CD8-positive, alpha-beta memory T cell (primary cell): ENCODE measurements around the gene MYT1. TPM values are rescaled to one million over a fixed set of nuclear protein-coding genes. Genes with fewer than 3 reads are reported as not detected.
A peak's percentile ranks its signal among the peaks of the same experiment; 100 is the strongest.
"Not testable (repeated sequence)": the region's sequence is repeated elsewhere in the genome, so short reads cannot be mapped to it uniquely, and the experiment has no call there.

Experiments used
- CTCF ChIA-PET: fragments of 350-600 bp; sonication (Branson Sonifier 250); formaldehyde crosslinking; loops from one replicate; lab custom pipeline; 2021; ENCODE audit warnings: antibody characterized with exemption; lab: Charles Lee
- POLR2A ChIA-PET: fragments of 350-600 bp; sonication (Branson Sonifier 250); formaldehyde crosslinking; loops from one replicate; lab custom pipeline; 2021; ENCODE audit warnings: antibody characterized with exemption; lab: Charles Lee
- DNase-seq, 5 donors: peaks; one replicate each; pipeline versions ENCODE4 v3.0.0 to v3.0.0-alpha.2; 2020 to 2022; ENCODE audit warnings: mixed read lengths in 1 of 5
- H3K27ac ChIP-seq: one replicate; pipeline ENCODE4 v1.7.0; 2013; ENCODE audit warnings: low read depth, mild to moderate bottlenecking, low read length, moderate library complexity
- H3K27me3 ChIP-seq: 2 replicates; pipeline ENCODE4 v1.7.0; 2013; ENCODE audit warnings: low read length, mild to moderate bottlenecking; ENCODE audit not compliant: insufficient read depth, poor library complexity, severe bottlenecking
- H3K36me3 ChIP-seq: 2 replicates; pipeline ENCODE4 v1.7.0; 2013; ENCODE audit warnings: mild to moderate bottlenecking, low read length, moderate library complexity; ENCODE audit not compliant: insufficient read depth
- H3K4me1 ChIP-seq: 2 replicates; pipeline ENCODE4 v1.7.0; 2013; ENCODE audit warnings: mild to moderate bottlenecking, low read length, moderate library complexity; ENCODE audit not compliant: insufficient read depth
- H3K4me3 ChIP-seq: 2 replicates; pipeline ENCODE4 v1.7.0; 2013; ENCODE audit warnings: mild to moderate bottlenecking, low read length
- H3K9me3 ChIP-seq: 2 replicates; pipeline ENCODE4 v1.7.0; 2013; ENCODE audit warnings: mild to moderate bottlenecking, low read length
- H3K27ac Mint-ChIP-seq, 8 donors: one replicate each; pipeline ENCODE4 v1.8.0; 2020 to 2021; ENCODE audit warnings: mixed read lengths in 8 of 8, mild to moderate bottlenecking in 6 of 8, inconsistent platforms in 3 of 8, moderate library complexity in 3 of 8
- H3K27me3 Mint-ChIP-seq, 2 donors: one replicate each; pipeline ENCODE4 v1.8.0; 2020 to 2021; ENCODE audit warnings: mixed read lengths in 2 of 2, mild to moderate bottlenecking in 1 of 2, moderate library complexity in 1 of 2
- H3K36me3 Mint-ChIP-seq, 3 donors: one replicate each; pipeline ENCODE4 v1.8.0; 2020 to 2021; ENCODE audit warnings: mixed read lengths in 3 of 3, inconsistent platforms in 1 of 3, mild to moderate bottlenecking in 1 of 3
- H3K4me1 Mint-ChIP-seq, 3 donors: one replicate each; pipeline ENCODE4 v1.8.0; 2020 to 2021; ENCODE audit warnings: mixed read lengths in 3 of 3, inconsistent platforms in 1 of 3, mild to moderate bottlenecking in 1 of 3
- H3K4me3 Mint-ChIP-seq, 7 donors: one replicate each; pipeline ENCODE4 v1.8.0; 2020 to 2021; ENCODE audit warnings: mixed read lengths in 7 of 7, mild to moderate bottlenecking in 6 of 7, moderate library complexity in 4 of 7, inconsistent platforms in 2 of 7
- H3K9me3 Mint-ChIP-seq, 5 donors: one replicate each; pipeline ENCODE4 v1.8.0; 2020 to 2022; ENCODE audit warnings: mixed read lengths in 5 of 5, mild to moderate bottlenecking in 3 of 5, moderate library complexity in 2 of 5, inconsistent platforms in 1 of 5
- polyA plus RNA-seq: library from polyadenylated mRNA; unstranded; fragments of 300-500 nt; fragmentation: Illumina TruSeq; gene quantifications from one replicate; pipeline ENCODE4 v1.2.3, GENCODE V29; 2021
- total RNA-seq, 2 experiments: library from RNA; stranded (reverse); gene quantifications; one replicate each; pipeline ENCODE4 v1.2.3, GENCODE V29; 2021

Gene MYT1
- total and polyA plus RNA-seq, 3 experiments from 2014 or later: 0.07 TPM; not detected in 2

DNA sequence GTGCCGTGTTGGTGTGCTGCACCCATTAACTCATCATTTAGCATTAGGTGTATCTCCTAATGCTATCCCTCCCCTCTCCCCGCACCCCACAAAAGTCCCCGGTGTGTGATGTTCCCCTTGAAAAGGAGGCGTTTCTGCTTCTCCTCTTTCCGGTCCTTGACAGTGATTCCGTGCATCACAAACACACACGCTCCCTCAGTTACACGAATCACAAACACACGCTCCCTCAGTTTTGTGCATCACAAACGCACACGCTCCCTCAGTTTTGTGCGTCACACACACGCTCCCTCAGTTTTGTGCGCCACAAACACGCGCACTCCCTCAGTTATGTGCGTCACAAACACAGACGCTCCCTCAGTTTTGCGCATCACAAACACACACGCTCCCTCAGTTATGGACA lies 29.5 kb upstream of the MYT1 start:
- CTCF ChIA-PET, H3K36me3 ChIP-seq, H3K4me3 Mint-ChIP-seq, H3K27ac ChIP-seq, H3K9me3 ChIP-seq, H3K27me3 Mint-ChIP-seq, H3K4me1 Mint-ChIP-seq, H3K4me1 ChIP-seq, H3K9me3 Mint-ChIP-seq, H3K4me3 ChIP-seq, POLR2A ChIA-PET, H3K27me3 ChIP-seq, H3K36me3 Mint-ChIP-seq, DNase-seq, H3K27ac Mint-ChIP-seq: not testable (repeated sequence)

DNA sequence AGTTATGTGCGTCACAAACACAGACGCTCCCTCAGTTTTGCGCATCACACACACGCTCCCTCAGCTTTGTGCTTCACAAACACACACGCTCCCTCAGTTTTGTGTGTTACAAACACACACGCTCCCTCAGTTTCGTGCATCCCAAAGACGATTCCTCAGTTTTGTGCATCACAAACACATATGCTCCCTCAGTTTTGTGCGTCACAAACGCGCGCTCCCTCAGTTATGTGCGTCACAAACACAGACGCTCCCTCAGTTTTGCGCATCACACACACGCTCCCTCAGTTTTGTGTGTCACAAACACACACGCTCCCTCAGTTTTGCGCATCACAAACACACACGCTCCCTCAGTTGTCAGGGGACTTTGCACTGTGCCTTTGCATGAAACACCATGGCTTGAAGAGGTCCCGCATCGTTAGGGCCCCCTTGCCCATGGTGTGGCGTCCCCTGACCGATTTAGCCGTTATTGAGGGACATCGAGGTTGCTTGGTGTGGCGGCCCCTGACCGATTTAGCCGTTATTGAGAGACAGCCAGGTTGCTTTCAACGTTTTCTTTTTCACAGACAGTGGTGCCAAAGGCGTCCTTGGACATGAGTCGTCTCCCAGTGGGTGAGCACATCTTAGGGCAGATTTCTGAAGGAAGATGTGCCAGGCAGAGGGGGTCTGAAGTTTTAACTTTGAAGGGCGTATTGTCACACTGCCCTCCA lies 28.1 kb upstream of the MYT1 start:
- ChIA-PET POLR2A (no interaction called here), CTCF (no interaction called here)
- DNase-seq: no peak
- H3K27me3 Mint-ChIP-seq: peaks cover 6% of the 10 kb centered on the region in 2 donors
- H3K27me3 ChIP-seq: no peaks in the 10 kb centered on the region
- no peak overlapping the region for H3K4me3 ChIP-seq
- no peaks in the 10 kb centered on the region for H3K36me3 ChIP-seq
- no peaks in the 10 kb centered on the region for H3K4me1 Mint-ChIP-seq
- no peaks in the 10 kb centered on the region for H3K36me3 Mint-ChIP-seq
- no peaks in the 10 kb centered on the region for H3K9me3 Mint-ChIP-seq
- no peaks in the 10 kb centered on the region for H3K4me1 ChIP-seq
- no peaks in the 10 kb centered on the region for H3K9me3 ChIP-seq
- H3K27ac Mint-ChIP-seq: no peak overlapping the region
- no peak overlapping the region for H3K4me3 Mint-ChIP-seq
- H3K27ac ChIP-seq: no peak overlapping the region

- H3K36me3 ChIP-seq: no peaks in the 10 kb centered on the region
- Mint-ChIP-seq H3K27ac (peak overlapping the region in 1 of 8 donors; percentile 41), H3K4me1 (no peaks in the 10 kb centered on the region), H3K9me3 (no peaks in the 10 kb centered on the region), H3K4me3 (no peak overlapping the region), H3K36me3 (no peaks in the 10 kb centered on the region), H3K27me3 (peaks cover 8 to 12% of the 10 kb centered on the region in 2 donors)
- H3K4me3 ChIP-seq: no peak overlapping the region
- CTCF ChIA-PET: no interaction called here
- H3K4me1 ChIP-seq: no peaks in the 10 kb centered on the region
- DNase-seq: no peak
- no peak overlapping the region for H3K27ac ChIP-seq
- H3K27me3 ChIP-seq: no peaks in the 10 kb centered on the region
- POLR2A ChIA-PET: no interaction called here
- H3K9me3 ChIP-seq: no peaks in the 10 kb centered on the region
Measured at GRCh38 chr20:64137598-64138031, 26.6 kb upstream of the MYT1 start.

DNA sequence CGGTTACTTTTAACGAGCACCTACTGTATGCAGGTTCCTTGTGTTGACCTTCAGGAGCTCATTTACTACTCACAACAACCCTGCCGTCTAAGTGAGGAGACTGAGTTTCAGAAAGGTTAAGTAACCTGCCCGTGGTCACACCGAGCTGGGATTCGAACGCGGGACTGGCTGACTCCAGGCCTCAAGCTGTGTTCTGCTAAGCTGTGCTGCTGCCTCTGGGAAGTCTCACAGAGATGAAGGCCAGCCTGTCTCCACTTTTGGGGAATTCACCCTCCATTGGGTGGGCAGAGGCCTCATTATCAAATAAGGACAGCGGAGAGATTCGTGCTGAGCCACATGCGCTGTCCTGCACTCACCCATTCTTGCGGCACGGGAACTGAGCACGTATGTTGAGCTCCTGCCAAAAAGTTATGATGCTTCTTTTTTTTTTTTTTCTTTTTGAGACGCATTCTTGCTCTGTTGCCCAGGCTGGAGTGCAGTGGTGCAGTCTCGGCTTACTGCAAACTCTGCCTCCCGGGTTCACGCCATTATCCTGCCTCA lies 25.9 kb upstream of the MYT1 start:
- DNase-seq: no peak
- H3K9me3 Mint-ChIP-seq: no peaks in the 10 kb centered on the region
- ChIA-PET CTCF (no interaction called here), POLR2A (no interaction called here)
- peaks cover 10 to 12% of the 10 kb centered on the region in 2 donors for H3K27me3 Mint-ChIP-seq
- no peaks in the 10 kb centered on the region for H3K36me3 ChIP-seq
- no peaks in the 10 kb centered on the region for H3K36me3 Mint-ChIP-seq
- no peaks in the 10 kb centered on the region for H3K9me3 ChIP-seq
- H3K4me1 Mint-ChIP-seq: no peaks in the 10 kb centered on the region
- no peak overlapping the region for H3K4me3 ChIP-seq
- no peak overlapping the region for H3K27ac Mint-ChIP-seq
- H3K27ac ChIP-seq: no peak overlapping the region
- no peak overlapping the region for H3K4me3 Mint-ChIP-seq
- H3K27me3 ChIP-seq: no peaks in the 10 kb centered on the region
- H3K4me1 ChIP-seq: no peaks in the 10 kb centered on the region

DNA sequence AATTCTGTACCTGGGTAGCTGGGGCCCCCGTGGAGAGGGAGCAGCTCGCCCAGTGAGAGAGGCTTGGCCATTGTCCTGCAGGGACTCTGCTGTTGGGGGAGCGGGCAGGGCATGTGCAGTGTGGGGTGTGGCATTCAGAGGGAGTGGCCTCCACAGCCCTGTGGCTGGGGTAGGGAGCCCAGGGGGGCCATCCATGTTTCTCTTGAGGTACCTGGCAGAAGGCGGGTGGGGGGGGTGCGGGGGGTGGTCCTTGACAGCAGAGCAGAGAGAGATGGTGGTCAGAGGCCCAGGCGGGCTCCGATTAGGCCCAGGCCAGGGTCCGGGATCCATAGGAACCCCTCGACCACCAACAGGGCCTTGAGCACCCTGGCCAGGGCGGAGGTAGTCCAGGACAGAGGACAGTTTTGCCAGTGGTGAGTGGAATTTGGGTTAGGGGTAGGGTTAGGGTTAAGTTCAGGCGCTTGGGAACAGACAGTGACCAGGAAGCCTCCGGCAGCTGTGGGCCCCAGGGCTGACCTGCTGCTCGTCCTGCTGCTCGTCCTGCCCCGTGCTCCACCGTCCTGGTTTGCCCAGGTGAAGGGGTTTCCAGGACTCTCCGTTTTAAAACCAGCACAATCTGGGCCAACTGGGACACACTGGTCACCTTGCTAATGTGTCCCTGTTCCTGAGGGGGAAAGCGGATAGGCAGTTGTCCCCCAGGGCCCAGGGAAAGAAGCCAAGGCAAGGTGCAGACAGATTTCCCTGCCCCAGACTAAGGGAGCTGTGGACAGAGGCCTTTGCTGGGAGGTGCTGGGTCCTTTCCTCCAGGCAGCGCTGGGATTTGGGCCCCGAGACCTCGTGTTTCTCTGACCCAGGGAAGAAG lies 24.8 kb upstream of the MYT1 start:
- CTCF ChIA-PET: no interaction called here
- Mint-ChIP-seq H3K27ac (no peak overlapping the region), H3K4me3 (no peak overlapping the region), H3K36me3 (no peaks in the 10 kb centered on the region), H3K4me1 (no peaks in the 10 kb centered on the region), H3K9me3 (peaks cover 0 to 4% (median 3%) of the 10 kb centered on the region in 5 donors), H3K27me3 (peaks cover 10 to 12% of the 10 kb centered on the region in 2 donors)
- H3K4me1 ChIP-seq: no peaks in the 10 kb centered on the region
- no peak overlapping the region for H3K27ac ChIP-seq
- H3K27me3 ChIP-seq: no peaks in the 10 kb centered on the region
- DNase-seq: no peak
- H3K4me3 ChIP-seq: no peak overlapping the region
- H3K36me3 ChIP-seq: no peaks in the 10 kb centered on the region
- H3K9me3 ChIP-seq: no peaks in the 10 kb centered on the region
- POLR2A ChIA-PET: interaction anchor here (0.6 kb wide), 1 partner anchor 122 kb away, joined by 3 read pairs; no protein-coding TSS in a partner anchor

DNA sequence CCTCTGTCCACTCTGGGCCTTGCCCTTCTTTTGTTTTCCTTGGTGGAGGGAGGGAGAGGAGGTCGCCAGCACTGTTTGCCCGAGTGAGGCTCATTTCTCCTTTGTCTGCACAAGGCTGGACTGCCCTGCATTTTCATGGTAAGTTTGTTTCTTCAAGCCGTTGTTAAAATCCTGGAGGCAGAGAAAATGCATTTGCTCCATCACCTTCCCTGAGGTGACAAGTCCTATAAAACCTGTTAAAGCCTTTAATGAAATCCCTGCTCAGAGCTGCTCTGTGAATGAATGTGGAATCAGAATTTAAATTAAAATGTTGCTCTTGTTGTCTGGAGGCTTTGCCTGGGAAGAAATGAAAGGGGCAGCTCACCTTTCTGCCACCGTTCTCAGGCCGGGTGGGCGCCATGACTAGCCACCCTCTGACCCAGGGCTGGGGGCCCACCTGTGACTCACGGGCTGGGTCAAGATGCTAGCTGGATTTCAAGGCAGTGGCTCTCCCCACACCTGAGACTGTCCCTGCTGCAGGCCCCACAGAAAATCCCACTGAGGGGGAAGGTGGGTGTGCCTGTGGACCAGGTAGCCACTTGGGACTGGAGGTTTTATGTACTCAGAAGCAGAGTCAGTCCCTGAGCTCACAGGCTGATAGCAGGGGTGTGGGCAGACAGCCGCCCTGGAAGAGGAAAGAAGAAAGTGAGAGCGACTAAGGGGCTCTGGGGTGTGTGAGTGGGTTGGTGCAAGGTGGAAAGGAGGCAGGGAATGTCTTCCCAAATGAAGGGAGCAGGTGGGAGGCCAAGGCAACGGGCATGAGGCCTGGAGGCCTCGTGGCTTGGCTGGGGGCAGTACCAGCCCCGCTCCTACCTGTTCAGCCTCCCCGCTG lies 24.0 kb upstream of the MYT1 start:
- no peak overlapping the region for H3K4me3 ChIP-seq
- CTCF ChIA-PET: no interaction called here
- Mint-ChIP-seq H3K27ac (no peak overlapping the region), H3K4me1 (no peaks in the 10 kb centered on the region), H3K9me3 (peaks cover 0 to 11% (median 7%) of the 10 kb centered on the region in 5 donors), H3K36me3 (no peaks in the 10 kb centered on the region), H3K4me3 (no peak overlapping the region), H3K27me3 (peaks cover 10 to 15% of the 10 kb centered on the region in 2 donors)
- H3K36me3 ChIP-seq: no peaks in the 10 kb centered on the region
- H3K9me3 ChIP-seq: no peaks in the 10 kb centered on the region
- POLR2A ChIA-PET: no interaction called here
- DNase-seq: no peak
- no peaks in the 10 kb centered on the region for H3K4me1 ChIP-seq
- H3K27me3 ChIP-seq: no peaks in the 10 kb centered on the region
- no peak overlapping the region for H3K27ac ChIP-seq

DNA sequence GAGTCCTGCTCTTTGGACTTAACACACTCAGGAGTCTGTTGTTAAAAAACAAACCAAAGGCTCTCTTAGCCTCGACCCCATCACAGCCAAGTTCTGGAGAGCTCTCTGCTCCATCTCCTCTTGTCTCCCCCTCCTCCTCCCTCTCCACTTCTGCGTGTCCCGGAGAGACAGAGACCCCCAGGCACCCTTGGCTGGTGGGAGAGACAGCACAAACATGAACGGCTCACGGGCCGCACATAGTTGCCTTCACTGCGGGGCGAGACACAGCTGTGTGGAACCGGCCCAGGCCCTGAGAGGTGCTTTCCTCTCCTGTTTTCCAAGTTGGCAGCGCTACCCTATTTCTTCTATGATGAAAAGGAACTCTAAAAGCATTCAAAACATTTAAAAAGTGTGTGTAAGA lies 23.3 kb upstream of the MYT1 start:
- no peak overlapping the region for H3K27ac Mint-ChIP-seq
- H3K36me3 Mint-ChIP-seq: no peaks in the 10 kb centered on the region
- CTCF ChIA-PET: no interaction called here

More for the DNA sequence above, 23.3 kb upstream of the MYT1 start:
- Histone ChIP-seq H3K27ac (no peak overlapping the region), H3K36me3 (no peaks in the 10 kb centered on the region), H3K27me3 (no peaks in the 10 kb centered on the region), H3K9me3 (no peaks in the 10 kb centered on the region), H3K4me3 (no peak overlapping the region), H3K4me1 (no peaks in the 10 kb centered on the region)
- Mint-ChIP-seq H3K9me3 (peaks cover 0 to 11% (median 7%) of the 10 kb centered on the region in 5 donors), H3K4me3 (no peak overlapping the region), H3K4me1 (no peaks in the 10 kb centered on the region), H3K27me3 (peaks cover 10 to 15% of the 10 kb centered on the region in 2 donors)
- DNase-seq: no peak
- POLR2A ChIA-PET: no interaction called here
